MM.1S (cell line): ENCODE results near the gene TUBB6.

ENCODE experiments used
- DNase-seq: peaks from one replicate; pipeline ENCODE4 v3.0.0-alpha.2; 2015
- H2AFZ ChIP-seq: fragments of 300-600 bp; sonication (generic); 2 replicates; pipeline ENCODE4 v1.6.0; 2016; ENCODE audit warnings: antibody characterized with exemption, low read length
- H3F3A ChIP-seq: fragments of 300-600 bp; sonication (generic); 2 replicates; pipeline ENCODE4 v1.6.1; 2016; ENCODE audit warnings: mild to moderate bottlenecking, antibody characterized with exemption, low read length, moderate library complexity, mixed read lengths; ENCODE audit not compliant: insufficient read depth
- H3K27ac ChIP-seq: fragments of 300-600 bp; sonication (generic); 2 replicates; pipeline ENCODE4 v1.5.1; 2016; ENCODE audit warnings: mild to moderate bottlenecking, low read length
- H3K27me3 ChIP-seq: fragments of 300-600 bp; sonication (generic); replicated peaks from 2 replicates; pipeline ENCODE4 v1.6.0; 2016; ENCODE audit warnings: low read length; ENCODE audit not compliant: insufficient read depth
- H3K36me3 ChIP-seq: fragments of 300-600 bp; sonication (generic); replicated peaks from 2 replicates; pipeline ENCODE4 v1.6.1; 2016; ENCODE audit warnings: mild to moderate bottlenecking, low read length, mixed read lengths; ENCODE audit not compliant: insufficient read depth
- H3K4me1 ChIP-seq: fragments of 300-600 bp; sonication (generic); 2 replicates; pipeline ENCODE4 v1.6.1; 2016; ENCODE audit warnings: low read length, mixed read lengths
- H3K4me2 ChIP-seq: fragments of 300-600 bp; sonication (generic); 2 replicates; pipeline ENCODE4 v1.6.0; 2016; ENCODE audit warnings: low read depth, low read length
- H3K4me3 ChIP-seq: fragments of 300-600 bp; sonication (generic); 2 replicates; pipeline ENCODE4 v1.5.1; 2016; ENCODE audit warnings: low read length, mixed read lengths
- H3K79me2 ChIP-seq: fragments of 300-600 bp; sonication (generic); 2 replicates; pipeline ENCODE4 v1.6.1; 2016; ENCODE audit warnings: mixed run types, low read length, mixed read lengths
- H3K9ac ChIP-seq: fragments of 300-600 bp; sonication (generic); 2 replicates; pipeline ENCODE4 v1.6.1; 2016; ENCODE audit warnings: low read length, mixed read lengths
- H3K9me2 ChIP-seq: fragments of 300-600 bp; sonication (generic); replicated peaks from 2 replicates; pipeline ENCODE4 v1.6.1; 2016; ENCODE audit warnings: mild to moderate bottlenecking, low read length, mixed read lengths; ENCODE audit not compliant: insufficient read depth
- H3K9me3 ChIP-seq: fragments of 300-600 bp; sonication (generic); replicated peaks from 2 replicates; pipeline ENCODE4 v1.6.1; 2016; ENCODE audit warnings: mild to moderate bottlenecking, low read length, mixed read lengths; ENCODE audit not compliant: insufficient read depth
- H4K20me1 ChIP-seq: fragments of 300-600 bp; sonication (generic); 2 replicates; pipeline ENCODE4 v1.6.1; 2016; ENCODE audit warnings: mild to moderate bottlenecking, low read length, moderate library complexity, mixed read lengths; ENCODE audit not compliant: insufficient read depth
- CTCF ChIP-seq: fragments of 300-600 bp; sonication (generic); IDR thresholded peaks from 2 replicates; pipeline ENCODE4 v1.5.1; 2016; ENCODE audit warnings: antibody characterized with exemption, low read length, mixed read lengths
- EZH2 ChIP-seq: fragments of 300-600 bp; sonication (generic); optimal IDR thresholded peaks from 2 replicates; pipeline ENCODE3; 2017; ENCODE audit warnings: low read depth, mild to moderate bottlenecking, antibody characterized with exemption, low read length, mixed read lengths
- EZH2phosphoT487 ChIP-seq: fragments of 300-600 bp; sonication (generic); IDR thresholded peaks from 2 replicates; pipeline ENCODE4 v1.6.1; 2018; ENCODE audit warnings: antibody characterized with exemption, low read length

TUBB6 gene

DNA sequence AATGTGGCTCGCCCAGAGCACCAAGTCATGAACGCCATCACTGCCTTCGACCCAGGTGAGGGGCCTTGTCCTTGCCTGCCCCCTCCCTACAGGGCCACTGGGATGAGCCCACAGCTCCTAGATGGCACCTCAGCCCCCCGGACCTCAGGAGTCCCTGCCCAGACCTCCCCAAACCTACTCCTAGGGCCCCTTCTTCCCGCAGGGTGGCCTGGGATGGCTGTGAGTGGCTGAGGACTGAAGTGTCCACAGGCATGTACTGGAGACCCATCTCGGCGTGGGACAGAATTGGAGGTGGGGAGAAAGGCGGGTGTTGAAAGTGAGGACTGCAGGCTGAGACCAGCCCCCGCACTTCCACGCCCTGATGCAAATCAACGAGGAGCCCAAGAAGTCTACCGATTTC lies 2.8 kb upstream of the TUBB6 start:
- no peaks in the 10 kb centered on the region for H3K4me1 ChIP-seq
- no peak overlapping the region for H3K27ac ChIP-seq
- H3K4me2 ChIP-seq = no peak overlapping the region
- H3K27me3 ChIP-seq = peaks cover 15% of the 10 kb centered on the region
- TF ChIP-seq CTCF = no peak
- no peak for TF ChIP-seq EZH2phosphoT487
- TF ChIP-seq EZH2 = no peak
- DNase-seq = no peak
- no peaks in the 10 kb centered on the region for H3K9me3 ChIP-seq
- no peaks in the 10 kb centered on the region for H3K36me3 ChIP-seq
- no peaks in the 10 kb centered on the region for H3K9me2 ChIP-seq
- H2AFZ ChIP-seq = no peak overlapping the region
- no peaks in the 10 kb centered on the region for H3F3A ChIP-seq
- no peak overlapping the region for H3K9ac ChIP-seq
- H3K4me3 ChIP-seq = no peak overlapping the region
- H4K20me1 ChIP-seq = no peaks in the 10 kb centered on the region
- no peaks in the 10 kb centered on the region for H3K79me2 ChIP-seq

DNA sequence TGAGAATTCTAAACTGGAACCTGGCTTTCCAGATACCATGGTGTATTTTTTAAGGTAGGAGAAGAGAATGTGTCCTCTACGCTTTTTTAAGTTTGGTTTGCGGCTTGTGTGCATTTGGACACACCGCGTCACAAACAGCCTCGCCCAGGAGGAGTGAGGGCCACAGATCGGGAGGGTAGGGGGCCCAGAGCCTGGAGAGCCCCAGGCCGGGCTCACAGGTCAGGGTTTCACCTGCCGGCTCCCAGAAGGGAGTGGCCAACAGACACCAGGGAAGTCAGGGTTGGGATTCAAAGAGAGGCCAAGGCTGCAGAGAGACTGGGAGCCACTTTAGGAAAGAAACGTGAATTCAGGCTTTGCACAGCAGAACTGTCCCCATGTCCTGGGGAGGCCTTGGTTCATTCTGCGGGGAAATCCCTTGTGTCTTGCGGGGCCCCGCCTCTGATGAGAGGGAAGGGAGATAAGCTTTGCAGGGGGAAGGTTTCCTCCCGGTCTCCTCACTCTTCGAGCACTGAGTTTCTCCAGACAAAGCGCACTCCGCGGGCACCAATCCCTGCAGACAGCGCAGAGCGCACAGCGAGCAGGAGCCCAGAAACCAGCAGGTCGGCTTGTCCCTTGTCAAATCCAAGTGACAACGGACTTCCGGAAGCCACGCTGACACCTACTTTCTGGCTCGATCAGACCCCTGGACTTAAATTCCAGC lies 2.0 kb upstream of the TUBB6 start:
- Histone ChIP-seq H3K27ac (no peak overlapping the region), H2AFZ (no peak overlapping the region), H3F3A (no peaks in the 10 kb centered on the region), H3K4me1 (no peaks in the 10 kb centered on the region), H3K9me3 (no peaks in the 10 kb centered on the region), H3K4me3 (no peak overlapping the region), H3K9me2 (no peaks in the 10 kb centered on the region), H4K20me1 (no peaks in the 10 kb centered on the region), H3K36me3 (no peaks in the 10 kb centered on the region), H3K79me2 (no peaks in the 10 kb centered on the region), H3K9ac (no peak overlapping the region), H3K27me3 (peaks cover 15% of the 10 kb centered on the region), H3K4me2 (no peak overlapping the region)
- TF ChIP-seq EZH2phosphoT487 = no peak
- TF ChIP-seq EZH2 = no peak
- TF ChIP-seq CTCF = no peak
- DNase-seq = no peak

DNA sequence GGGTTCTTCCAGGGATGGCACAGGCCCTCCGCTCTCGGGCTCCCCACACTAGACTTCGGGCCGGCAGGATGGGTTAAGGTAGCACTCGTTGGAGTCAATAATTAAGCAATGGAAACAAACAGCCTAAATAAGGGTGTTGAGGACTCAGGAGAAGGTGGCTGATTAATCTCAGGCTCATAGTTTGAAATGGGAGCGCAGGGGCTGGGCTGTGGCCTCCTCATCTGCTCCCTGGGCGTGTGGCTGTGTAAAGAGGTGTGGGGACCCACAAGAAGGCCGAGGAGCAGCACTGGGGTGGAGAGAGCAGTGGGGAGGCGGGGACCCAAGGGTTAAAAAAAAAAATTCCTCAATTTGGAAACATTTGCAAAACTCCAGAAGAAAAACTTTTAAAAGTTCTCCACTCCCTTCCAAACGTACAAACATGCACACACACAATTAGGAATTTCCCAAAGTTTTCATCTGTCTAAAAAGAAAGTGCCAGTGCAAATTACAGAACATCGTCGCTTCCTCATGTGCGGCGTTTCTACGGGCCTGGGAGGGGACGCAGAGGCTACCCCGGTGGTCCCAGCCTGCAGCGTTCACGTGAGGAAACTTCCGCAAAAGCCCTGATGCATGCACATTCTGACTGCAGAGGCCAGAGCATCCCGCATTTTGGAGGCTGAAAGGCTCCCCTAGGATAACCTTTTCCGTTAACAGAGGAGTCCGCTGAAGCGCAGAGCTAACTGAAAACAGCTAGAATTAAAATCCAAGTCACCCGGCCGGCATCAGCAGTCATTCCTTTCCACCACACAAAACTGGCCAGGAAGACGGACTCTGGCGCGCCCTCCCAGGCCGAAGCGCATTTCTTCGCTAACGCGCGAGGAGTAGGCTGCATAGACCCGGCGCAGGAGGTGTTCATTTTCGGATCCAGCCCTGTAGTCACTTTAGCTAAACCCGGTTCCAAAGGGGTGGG lies 1.0 kb upstream of the TUBB6 start:
- no peak overlapping the region for H3K27ac ChIP-seq
- H3K9me2 ChIP-seq = no peaks in the 10 kb centered on the region
- no peak for TF ChIP-seq CTCF
- no peak for TF ChIP-seq EZH2
- no peak for TF ChIP-seq EZH2phosphoT487
- H4K20me1 ChIP-seq = no peaks in the 10 kb centered on the region
- no peaks in the 10 kb centered on the region for H3K36me3 ChIP-seq
- no peak overlapping the region for H2AFZ ChIP-seq
- DNase-seq = no peak
- no peak overlapping the region for H3K4me3 ChIP-seq
- no peaks in the 10 kb centered on the region for H3K79me2 ChIP-seq
- H3K4me1 ChIP-seq = no peaks in the 10 kb centered on the region
- peaks cover 15% of the 10 kb centered on the region for H3K27me3 ChIP-seq
- no peaks in the 10 kb centered on the region for H3K9me3 ChIP-seq
- H3K9ac ChIP-seq = no peak overlapping the region
- no peak overlapping the region for H3K4me2 ChIP-seq
- H3F3A ChIP-seq = no peaks in the 10 kb centered on the region
